Progenitor cell of endocrine pancreas (in vitro differentiated cells): Measurements from ENCODE around the gene GHSR. TPM values are rescaled to one million over a fixed set of nuclear protein-coding genes. Genes with fewer than 3 reads are reported as not detected.

Source experiments
- DNase-seq: peaks from one replicate; pipeline ENCODE4 v3.0.0; 2021; ENCODE audit warnings: low spot score; ENCODE audit not compliant: unreplicated experiment
- H3K27ac Mint-ChIP-seq: 2 replicates; pipeline ENCODE4 v1.8.0; 2021; ENCODE audit warnings: mild to moderate bottlenecking, moderate library complexity, mixed read lengths
- H3K27me3 Mint-ChIP-seq: 2 replicates; pipeline ENCODE4 v1.8.0; 2021; ENCODE audit warnings: mixed read lengths
- H3K36me3 Mint-ChIP-seq: 2 replicates; pipeline ENCODE4 v1.8.0; 2022; ENCODE audit warnings: mixed read lengths; ENCODE audit not compliant: insufficient read depth
- H3K4me1 Mint-ChIP-seq: 2 replicates; pipeline ENCODE4 v1.8.0; 2021; ENCODE audit warnings: low read depth, mixed read lengths
- H3K4me3 Mint-ChIP-seq: 2 replicates; pipeline ENCODE4 v1.8.0; 2021; ENCODE audit warnings: low read depth, mild to moderate bottlenecking, moderate library complexity, mixed read lengths
- H3K9me3 Mint-ChIP-seq: 2 replicates; pipeline ENCODE4 v1.8.0; 2021; ENCODE audit warnings: low read depth, mixed read lengths
- CTCF ChIP-seq: fragments of 200-600 bp; sonication (generic); IDR thresholded peaks from one replicate; pipeline ENCODE4 v1.5.0; 2021; ENCODE audit warnings: antibody characterized with exemption, mild to moderate bottlenecking; ENCODE audit not compliant: unreplicated experiment
- total RNA-seq: library from RNA; stranded (reverse); gene quantifications from 2 replicates; pipeline ENCODE4 v1.2.1, GENCODE V29; 2021

GHSR gene
- total RNA-seq, 1 donor from 2014 or later = not detected

GRCh38 chr3:172471903-172472302, 23.6 kb upstream of the GHSR start:
- H3K4me1 Mint-ChIP-seq = peaks cover 6% of the 10 kb centered on the region
- no peak for TF ChIP-seq CTCF
- no peak overlapping the region for H3K4me3 Mint-ChIP-seq
- no peak overlapping the region for H3K27ac Mint-ChIP-seq
- peaks cover 6% of the 10 kb centered on the region for H3K9me3 Mint-ChIP-seq
- no peak for DNase-seq
- H3K36me3 Mint-ChIP-seq = no peaks in the 10 kb centered on the region
- H3K27me3 Mint-ChIP-seq = peaks cover 19% of the 10 kb centered on the region

- peaks cover 8% of the 10 kb centered on the region for H3K4me1 Mint-ChIP-seq
- peaks cover 20% of the 10 kb centered on the region for H3K27me3 Mint-ChIP-seq
- peaks cover 9% of the 10 kb centered on the region for H3K9me3 Mint-ChIP-seq
- TF ChIP-seq CTCF = no peak
- no peak overlapping the region for H3K27ac Mint-ChIP-seq
- DNase-seq = no peak
- no peak overlapping the region for H3K4me3 Mint-ChIP-seq
- H3K36me3 Mint-ChIP-seq = no peaks in the 10 kb centered on the region
Observed at GRCh38 chr3:172470588-172470987, 22.3 kb upstream of the GHSR start.

- peaks cover 36% of the 10 kb centered on the region for H3K27me3 Mint-ChIP-seq
- peaks cover 12% of the 10 kb centered on the region for H3K9me3 Mint-ChIP-seq
- H3K4me1 Mint-ChIP-seq = peaks cover 9% of the 10 kb centered on the region
- H3K36me3 Mint-ChIP-seq = no peaks in the 10 kb centered on the region
- TF ChIP-seq CTCF = no peak
- no peak overlapping the region for H3K4me3 Mint-ChIP-seq
- H3K27ac Mint-ChIP-seq = peak overlapping the region; percentile 49
- DNase-seq = no peak
Observed at GRCh38 chr3:172467170-172467824, 19.0 kb upstream of the GHSR start.

GRCh38 chr3:172466553-172467130, 18.4 kb upstream of the GHSR start:
- H3K27me3 Mint-ChIP-seq = peaks cover 36% of the 10 kb centered on the region
- no peak for TF ChIP-seq CTCF
- no peak for DNase-seq
- no peaks in the 10 kb centered on the region for H3K36me3 Mint-ChIP-seq
- H3K4me3 Mint-ChIP-seq = no peak overlapping the region
- peaks cover 9% of the 10 kb centered on the region for H3K4me1 Mint-ChIP-seq
- H3K9me3 Mint-ChIP-seq = peaks cover 6% of the 10 kb centered on the region
- peak overlapping the region; percentile 49 for H3K27ac Mint-ChIP-seq

GRCh38 chr3:172465281-172465680, 17.0 kb upstream of the GHSR start:
- Mint-ChIP-seq H3K4me1 (peaks cover 9% of the 10 kb centered on the region), H3K36me3 (no peaks in the 10 kb centered on the region), H3K27ac (no peak overlapping the region), H3K4me3 (no peak overlapping the region), H3K9me3 (peaks cover 6% of the 10 kb centered on the region), H3K27me3 (peaks cover 36% of the 10 kb centered on the region)
- no peak for DNase-seq
- no peak for TF ChIP-seq CTCF
